ENCODE results near the gene TEPSIN. TPM values are rescaled to one million over a fixed set of nuclear protein-coding genes. Genes with fewer than 3 reads are reported as not detected.

Gene TEPSIN
- total RNA-seq, 3 donors from 2014 or later, result 37.4 to 60.2 (median 50.0) TPM

DNA sequence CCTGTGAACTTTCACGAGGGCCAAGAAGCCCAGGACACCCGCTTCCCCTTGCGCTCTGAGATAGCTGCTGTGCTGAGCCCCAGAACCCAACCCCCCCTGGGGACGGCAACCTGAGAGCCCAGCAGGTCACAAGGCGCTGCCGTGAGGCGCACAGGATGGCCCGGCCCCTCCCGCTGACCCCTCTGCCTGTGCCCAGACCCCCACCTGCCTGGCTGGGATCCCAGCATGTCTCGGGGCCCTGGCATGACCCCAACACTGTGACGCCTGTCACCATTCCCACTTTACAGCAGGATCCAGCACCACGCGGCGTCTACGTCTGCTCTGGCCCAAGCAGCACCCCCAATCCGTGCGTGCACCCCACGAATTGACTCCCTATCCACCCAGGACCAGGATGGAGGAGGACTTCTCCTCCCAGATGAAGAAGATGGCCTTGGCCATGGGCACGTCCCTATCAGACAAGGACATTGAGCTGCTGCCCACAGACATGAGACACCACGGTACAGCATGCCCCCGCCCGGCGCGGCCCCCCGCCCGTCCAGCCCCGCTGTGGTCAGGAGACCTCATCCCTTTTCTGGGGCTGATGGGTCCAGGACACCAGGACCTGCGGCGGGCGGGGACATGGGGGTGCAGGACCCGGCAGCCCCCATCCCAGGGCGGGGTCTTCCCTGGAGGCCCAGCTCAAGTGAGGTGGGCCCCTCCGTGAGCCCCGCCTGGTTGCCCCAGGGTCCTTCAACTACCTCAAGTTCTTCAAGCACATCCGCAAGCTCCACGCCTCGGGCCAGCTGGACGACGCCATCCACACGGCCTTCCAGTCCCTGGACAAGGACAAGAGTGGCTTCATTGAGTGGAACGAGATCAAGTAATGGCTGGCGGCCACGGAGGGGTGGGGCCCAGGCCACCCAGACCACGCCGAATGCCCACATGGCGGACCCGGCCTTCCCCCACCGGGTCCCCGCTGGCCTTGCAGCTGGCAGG lies 57.7 kb downstream of the TEPSIN start:
- H3K4me3 ChIP-seq, result no peak overlapping the region
- TF ChIP-seq, protein P1, sequence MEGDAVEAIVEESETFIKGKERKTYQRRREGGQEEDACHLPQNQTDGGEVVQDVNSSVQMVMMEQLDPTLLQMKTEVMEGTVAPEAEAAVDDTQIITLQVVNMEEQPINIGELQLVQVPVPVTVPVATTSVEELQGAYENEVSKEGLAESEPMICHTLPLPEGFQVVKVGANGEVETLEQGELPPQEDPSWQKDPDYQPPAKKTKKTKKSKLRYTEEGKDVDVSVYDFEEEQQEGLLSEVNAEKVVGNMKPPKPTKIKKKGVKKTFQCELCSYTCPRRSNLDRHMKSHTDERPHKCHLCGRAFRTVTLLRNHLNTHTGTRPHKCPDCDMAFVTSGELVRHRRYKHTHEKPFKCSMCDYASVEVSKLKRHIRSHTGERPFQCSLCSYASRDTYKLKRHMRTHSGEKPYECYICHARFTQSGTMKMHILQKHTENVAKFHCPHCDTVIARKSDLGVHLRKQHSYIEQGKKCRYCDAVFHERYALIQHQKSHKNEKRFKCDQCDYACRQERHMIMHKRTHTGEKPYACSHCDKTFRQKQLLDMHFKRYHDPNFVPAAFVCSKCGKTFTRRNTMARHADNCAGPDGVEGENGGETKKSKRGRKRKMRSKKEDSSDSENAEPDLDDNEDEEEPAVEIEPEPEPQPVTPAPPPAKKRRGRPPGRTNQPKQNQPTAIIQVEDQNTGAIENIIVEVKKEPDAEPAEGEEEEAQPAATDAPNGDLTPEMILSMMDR (IDR thresholded peaks at IDR 0.05), result no peak
- DNase-seq (no peak), ATAC-seq (no peak)
- no peaks in the 10 kb centered on the region for H3K4me1 ChIP-seq (ENCODE audit: low read depth)
- H3K9me3 ChIP-seq, result no peaks in the 10 kb centered on the region
- no peaks in the 10 kb centered on the region for H3K36me3 ChIP-seq (ENCODE audit: low read depth)
- intact Hi-C loops (cut with DNase I, micrococcal nuclease), result no loop called here

DNA sequence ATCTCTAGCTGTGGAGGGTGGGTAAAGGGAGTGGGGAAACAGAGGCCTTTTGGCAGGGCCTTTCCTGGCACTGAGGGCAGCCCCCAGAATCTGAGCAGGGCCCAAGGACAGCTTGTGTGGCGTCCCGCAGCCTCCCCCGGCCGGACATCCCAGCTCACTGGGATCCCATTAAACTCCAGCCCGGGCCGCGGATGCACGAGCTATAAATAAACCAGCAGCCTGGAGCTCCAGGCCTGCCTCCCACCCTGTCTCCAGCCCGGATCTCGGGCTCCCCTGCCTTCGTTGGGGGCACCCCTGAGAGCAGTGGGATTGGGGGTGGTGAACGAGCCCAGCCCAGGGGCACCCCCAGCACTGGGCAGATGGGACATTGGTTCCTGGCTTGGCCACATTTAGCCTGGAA lies 59.0 kb downstream of the TEPSIN start:
- Histone ChIP-seq H3K4me3 (no peak overlapping the region), H3K9me3 (no peaks in the 10 kb centered on the region), H3K4me1 (ENCODE audit: low read depth) (no peaks in the 10 kb centered on the region), H3K36me3 (ENCODE audit: low read depth) (no peaks in the 10 kb centered on the region)
- intact Hi-C loops (cut with DNase I, micrococcal nuclease), result no loop called here
- DNase-seq, result no peak
- no peak for ATAC-seq
- TF ChIP-seq, protein P1 (IDR thresholded peaks at IDR 0.05), result no peak

DNA sequence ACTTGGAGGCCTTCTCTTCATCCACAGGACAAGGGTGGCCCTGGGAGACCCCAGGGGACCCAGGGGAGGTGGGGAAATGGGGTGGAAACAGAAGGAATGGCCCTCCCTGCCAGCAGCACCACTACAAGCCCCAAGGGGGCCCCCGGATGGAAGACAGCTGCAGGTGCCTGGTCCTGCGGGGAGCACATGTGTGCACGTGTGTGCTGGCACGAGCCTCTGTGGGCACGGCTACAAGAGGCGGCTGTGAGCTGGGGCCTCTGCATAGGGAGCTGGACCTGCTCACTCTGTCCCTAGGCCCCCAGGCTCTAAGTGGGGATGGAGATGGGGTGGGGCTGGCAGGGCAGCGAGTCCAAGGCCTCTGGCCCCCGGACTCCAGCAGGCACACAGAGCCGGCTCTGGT lies 59.6 kb downstream of the TEPSIN start:
- H3K4me1 ChIP-seq (ENCODE audit: low read depth), result no peaks in the 10 kb centered on the region
- no peak overlapping the region for H3K4me3 ChIP-seq
- TF ChIP-seq, protein P1 (IDR thresholded peaks at IDR 0.05), result no peak
- no peak for ATAC-seq
- DNase-seq, result no peak
- no peaks in the 10 kb centered on the region for H3K9me3 ChIP-seq
- H3K36me3 ChIP-seq (ENCODE audit: low read depth), result no peaks in the 10 kb centered on the region
- intact Hi-C loops (cut with DNase I, micrococcal nuclease), result no loop called here

Other genes starting within 250 kb of the TEPSIN start
- gene CHMP6, start 247.2 kb downstream of the TEPSIN start, total RNA-seq, result 10 to 100 TPM; 35.1 to 43.9 (median 35.4) TPM
- 10 to 100 TPM; 11.6 to 76.7 (median 19.4) TPM for gene BAIAP2, start 203.9 kb downstream of the TEPSIN start, total RNA-seq
- not detected for gene PVALEF, start 73.5 kb downstream of the TEPSIN start, total RNA-seq
- gene AATK, start 72.8 kb downstream of the TEPSIN start, total RNA-seq, result 10 to 100 TPM in 2 of 3 donors, 1 to 10 TPM in 1; 9.9 to 23.8 (median 15.6) TPM
- gene CEP131, start 16.1 kb downstream of the TEPSIN start, total RNA-seq, result 1 to 10 TPM; 5.7 to 9.3 (median 8.7) TPM
- 10 to 100 TPM; 24.5 to 31.6 (median 31.2) TPM for gene NDUFAF8, start 263 bp upstream of the TEPSIN start, total RNA-seq
- 10 to 100 TPM; 77.0 to 95.3 (median 94.0) TPM for gene SLC38A10, start 56.3 kb upstream of the TEPSIN start, total RNA-seq
- 10 to 100 TPM; 14.0 to 27.4 (median 16.5) TPM for gene BAHCC1, start 156.4 kb upstream of the TEPSIN start, total RNA-seq

Data from mucosa of descending colon (tissue), 3 donors.